ENCODE results near the gene TLE4. TPM values are rescaled to one million over a fixed set of nuclear protein-coding genes. Genes with fewer than 3 reads are reported as not detected.
"Not testable (repeated sequence)": the region's sequence is repeated elsewhere in the genome, so short reads cannot be mapped to it uniquely, and the experiment has no call there.

Gene TLE4
- total RNA-seq, 3 donors from 2014 or later: 25.0 to 47.0 (median 35.1) TPM

GRCh38 chr9:79637177-79637925 is 65.6 kb downstream of the TLE4 start:
- DNase-seq (ENCODE audit: low spot score in 2 of 2): no peak
- no peaks in the 10 kb centered on the region for H3K9me3 ChIP-seq
- no peaks in the 10 kb centered on the region for H3K4me1 ChIP-seq
- no peaks in the 10 kb centered on the region for H3K36me3 ChIP-seq
- intact Hi-C loops (cut with DNase I; ENCODE audit: low total_unique reads): no loop called here
- TF ChIP-seq POLR2AphosphoS5 (IDR thresholded peaks at IDR 0.05) (no peak), CTCF (IDR thresholded peaks at IDR 0.05) (no peak), POLR2A (IDR thresholded peaks at IDR 0.05) (no peak)
- no peaks in the 10 kb centered on the region for H3K27me3 ChIP-seq
- no peak overlapping the region for H3K27ac ChIP-seq
- no peak overlapping the region for H3K4me3 ChIP-seq

GRCh38 chr9:79638806-79639205 is 67.0 kb downstream of the TLE4 start:
- no peak for TF ChIP-seq POLR2AphosphoS5 (IDR thresholded peaks at IDR 0.05)
- no peak for TF ChIP-seq POLR2A (IDR thresholded peaks at IDR 0.05)
- TF ChIP-seq CTCF (IDR thresholded peaks at IDR 0.05): no peak

GRCh38 chr9:79639354-79639753 is 67.6 kb downstream of the TLE4 start:
- intact Hi-C loops (cut with DNase I; ENCODE audit: low total_unique reads): no loop called here
- H3K27ac ChIP-seq: no peak overlapping the region
- H3K27me3 ChIP-seq: no peaks in the 10 kb centered on the region
- H3K36me3 ChIP-seq: no peaks in the 10 kb centered on the region
- DNase-seq (ENCODE audit: low spot score in 2 of 2): no peak
- TF ChIP-seq POLR2A (IDR thresholded peaks at IDR 0.05): no peak
- TF ChIP-seq POLR2AphosphoS5 (IDR thresholded peaks at IDR 0.05): no peak
- TF ChIP-seq CTCF (IDR thresholded peaks at IDR 0.05): no peak
- peaks cover 0 to 4% of the 10 kb centered on the region in 2 donors for H3K9me3 ChIP-seq
- H3K4me1 ChIP-seq: no peaks in the 10 kb centered on the region
- H3K4me3 ChIP-seq: no peak overlapping the region

More at GRCh38 chr9:79638806-79639205, 67.0 kb downstream of the TLE4 start:
- no peaks in the 10 kb centered on the region for H3K27me3 ChIP-seq
- no peaks in the 10 kb centered on the region for H3K36me3 ChIP-seq
- no peak overlapping the region for H3K4me3 ChIP-seq
- no peak overlapping the region for H3K27ac ChIP-seq
- intact Hi-C loops (cut with DNase I; ENCODE audit: low total_unique reads): no loop called here
- DNase-seq (ENCODE audit: low spot score in 2 of 2): no peak
- peaks cover 0 to 1% of the 10 kb centered on the region in 2 donors for H3K9me3 ChIP-seq
- no peaks in the 10 kb centered on the region for H3K4me1 ChIP-seq

GRCh38 chr9:79640067-79640466 is 68.3 kb downstream of the TLE4 start:
- H3K27me3 ChIP-seq; intact Hi-C loops (cut with DNase I; ENCODE audit: low total_unique reads); DNase-seq (ENCODE audit: low spot score in 2 of 2); H3K4me1 ChIP-seq; H3K9me3 ChIP-seq; H3K27ac ChIP-seq; H3K36me3 ChIP-seq; H3K4me3 ChIP-seq: not testable (repeated sequence)

GRCh38 chr9:79641070-79641469 is 69.3 kb downstream of the TLE4 start:
- Histone ChIP-seq H3K27me3 (no peaks in the 10 kb centered on the region), H3K4me1 (no peaks in the 10 kb centered on the region), H3K9me3 (peaks cover 0 to 4% of the 10 kb centered on the region in 2 donors), H3K36me3 (no peaks in the 10 kb centered on the region), H3K27ac (no peak overlapping the region), H3K4me3 (no peak overlapping the region)
- no peak for DNase-seq (ENCODE audit: low spot score in 2 of 2)
- intact Hi-C loops (cut with DNase I; ENCODE audit: low total_unique reads): no loop called here
- TF ChIP-seq CTCF (IDR thresholded peaks at IDR 0.05) (no peak), POLR2AphosphoS5 (IDR thresholded peaks at IDR 0.05) (no peak), POLR2A (IDR thresholded peaks at IDR 0.05) (no peak)

Measured in breast epithelium (tissue), 4 donors.